Thyroid gland (tissue), 4 donors: Measurements from ENCODE around the gene DNM3. TPM values are rescaled to one million over a fixed set of nuclear protein-coding genes. Genes with fewer than 3 reads are reported as not detected.

Source experiments
- DNase-seq, 2 donors: peaks; one replicate each; pipeline ENCODE4 v3.0.0-alpha.2; 2019
- H3K27ac ChIP-seq, 3 donors: fragments of 200-600 bp; sonication (generic); 1 replicate in 2 of 3; 2 replicates in 1 of 3; pipeline ENCODE4 v1.5.1; 2016 to 2019; ENCODE audit warnings: mild to moderate bottlenecking in 1 of 3, moderate library complexity in 1 of 3
- H3K27me3 ChIP-seq: fragments of 200-600 bp; sonication (generic); one replicate; pipeline ENCODE4 v1.5.1; 2019
- H3K36me3 ChIP-seq, 2 donors: fragments of 200-600 bp; sonication (generic); one replicate each; pipeline ENCODE4 v1.5.1; 2016 to 2019
- H3K4me1 ChIP-seq, 2 donors: fragments of 200-600 bp; sonication (generic); one replicate each; pipeline ENCODE4 v1.5.1; 2017 to 2019
- H3K4me3 ChIP-seq, 3 donors: fragments of 200-600 bp; sonication (generic); replicated peaks in 1 of 3; 1 replicate in 2 of 3; 2 replicates in 1 of 3; pipeline ENCODE4 v1.5.1; 2016; ENCODE audit warnings: mild to moderate bottlenecking in 1 of 3
- H3K9me3 ChIP-seq: fragments of 200-600 bp; sonication (generic); one replicate; pipeline ENCODE4 v1.5.1; 2017
- POLR2A ChIP-seq, 2 donors: fragments of 450-650 bp; IDR thresholded peaks; one replicate each; pipeline ENCODE4 v1.6.1; 2017; ENCODE audit warnings: antibody characterized with exemption in 2 of 2, mild to moderate bottlenecking in 2 of 2, moderate library complexity in 1 of 2
- WGBS, 2 donors: methylation state at CpG; one replicate each; pipeline ENCODE4 v1.1.5; 2017; 5-methylcytosine and 5-hydroxymethylcytosine counted together
- intact Hi-C: fragments of 100-400 bp; cut with DNase I; formaldehyde crosslinking; loops from one replicate; pipeline ENCODE4 v1.15.1; 2023
- total RNA-seq, 4 donors: library from RNA; depleted of rRNA; stranded (reverse); fragments of >200 nt; gene quantifications; one replicate each; pipeline ENCODE4 v1.2.3, GENCODE V29; 2016
- TF ChIP-seq, protein P1 (sequence below), 6 experiments: fragments of 200-600 bp in 3 of 6; fragments of 450-650 bp in 3 of 6; sonication (generic) in 3 of 6; IDR thresholded peaks; one replicate each; pipeline ENCODE4 v1.5.1; 2016 to 2019; ENCODE audit warnings: antibody characterized with exemption in 6 of 6, mild to moderate bottlenecking in 2 of 6, inconsistent platforms in 1 of 6, moderate library complexity in 1 of 6

The DNM3 gene
- total RNA-seq, 4 donors from 2014 or later: 9.0 to 13.6 (median 10.8) TPM

DNA sequence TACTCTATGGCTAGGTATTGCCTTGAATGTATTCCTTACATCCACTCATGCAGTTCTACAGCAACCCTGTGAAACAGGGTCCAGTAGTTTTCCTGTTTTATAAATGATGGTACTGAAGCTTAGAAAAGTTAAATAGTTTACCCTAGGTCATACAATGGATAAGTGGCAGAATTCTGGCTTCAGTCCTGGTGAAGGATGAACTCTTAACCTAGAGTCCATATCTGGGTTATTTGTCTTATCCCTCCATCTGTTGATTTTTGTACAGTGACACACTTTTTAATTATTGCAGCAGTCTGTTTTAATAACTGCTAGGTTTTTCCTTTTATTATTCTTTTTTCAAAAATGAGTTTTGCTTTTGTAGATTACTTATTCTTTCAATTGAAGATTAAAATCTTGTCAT lies 263.9 kb downstream of the DNM3 start:
- Histone ChIP-seq H3K27ac (no peak overlapping the region), H3K4me1 (no peaks in the 10 kb centered on the region), H3K9me3 (no peaks in the 10 kb centered on the region), H3K27me3 (no peaks in the 10 kb centered on the region), H3K36me3 (no peaks in the 10 kb centered on the region), H3K4me3 (no peak overlapping the region)
- intact Hi-C loops: no loop called here
- TF ChIP-seq, protein P1, sequence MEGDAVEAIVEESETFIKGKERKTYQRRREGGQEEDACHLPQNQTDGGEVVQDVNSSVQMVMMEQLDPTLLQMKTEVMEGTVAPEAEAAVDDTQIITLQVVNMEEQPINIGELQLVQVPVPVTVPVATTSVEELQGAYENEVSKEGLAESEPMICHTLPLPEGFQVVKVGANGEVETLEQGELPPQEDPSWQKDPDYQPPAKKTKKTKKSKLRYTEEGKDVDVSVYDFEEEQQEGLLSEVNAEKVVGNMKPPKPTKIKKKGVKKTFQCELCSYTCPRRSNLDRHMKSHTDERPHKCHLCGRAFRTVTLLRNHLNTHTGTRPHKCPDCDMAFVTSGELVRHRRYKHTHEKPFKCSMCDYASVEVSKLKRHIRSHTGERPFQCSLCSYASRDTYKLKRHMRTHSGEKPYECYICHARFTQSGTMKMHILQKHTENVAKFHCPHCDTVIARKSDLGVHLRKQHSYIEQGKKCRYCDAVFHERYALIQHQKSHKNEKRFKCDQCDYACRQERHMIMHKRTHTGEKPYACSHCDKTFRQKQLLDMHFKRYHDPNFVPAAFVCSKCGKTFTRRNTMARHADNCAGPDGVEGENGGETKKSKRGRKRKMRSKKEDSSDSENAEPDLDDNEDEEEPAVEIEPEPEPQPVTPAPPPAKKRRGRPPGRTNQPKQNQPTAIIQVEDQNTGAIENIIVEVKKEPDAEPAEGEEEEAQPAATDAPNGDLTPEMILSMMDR (IDR thresholded peaks at IDR 0.05): no peak
- no peak for TF ChIP-seq POLR2A (IDR thresholded peaks at IDR 0.05)
- no peak for DNase-seq

DNA sequence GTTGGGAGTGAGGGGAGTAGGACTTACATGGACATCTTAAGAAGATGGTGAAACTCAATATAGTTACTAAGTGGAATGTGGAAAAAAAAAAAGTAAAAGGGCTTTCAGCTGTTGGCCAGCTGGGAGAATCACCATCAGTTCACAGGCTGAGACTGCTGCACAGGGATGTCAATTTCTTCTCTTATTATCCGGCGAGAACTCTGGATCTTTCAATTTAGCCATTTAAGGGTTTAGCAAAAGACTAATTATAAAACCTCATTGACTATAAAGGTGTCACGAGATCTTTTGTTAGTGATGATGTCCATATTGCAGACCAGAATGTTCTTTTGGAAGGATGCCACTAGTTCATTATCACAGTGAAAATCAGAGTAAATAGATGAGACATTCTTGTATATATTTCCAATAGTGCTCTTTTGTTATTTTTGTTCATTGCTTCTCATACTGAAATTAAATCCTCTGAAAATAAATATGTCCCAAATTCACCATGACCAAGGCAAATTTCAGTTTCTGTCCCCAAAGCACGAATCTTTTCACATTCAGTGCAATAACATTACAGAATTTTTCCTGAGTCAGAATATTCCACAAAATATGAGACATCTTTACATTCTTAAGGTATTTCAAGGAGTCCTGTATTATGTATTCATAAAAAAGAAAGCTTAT lies 266.1 kb downstream of the DNM3 start:
- WGBS, 2 donors: 90 to 91% methylated on average over 4 of the region's 4 CpGs
- no peak overlapping the region for H3K4me3 ChIP-seq
- H3K36me3 ChIP-seq: no peaks in the 10 kb centered on the region
- intact Hi-C loops: no loop called here
- TF ChIP-seq, protein P1 (IDR thresholded peaks at IDR 0.05): no peak
- no peak for TF ChIP-seq POLR2A (IDR thresholded peaks at IDR 0.05)
- no peak for DNase-seq
- no peaks in the 10 kb centered on the region for H3K4me1 ChIP-seq
- no peaks in the 10 kb centered on the region for H3K27me3 ChIP-seq
- H3K27ac ChIP-seq: no peak overlapping the region
- no peaks in the 10 kb centered on the region for H3K9me3 ChIP-seq

DNA sequence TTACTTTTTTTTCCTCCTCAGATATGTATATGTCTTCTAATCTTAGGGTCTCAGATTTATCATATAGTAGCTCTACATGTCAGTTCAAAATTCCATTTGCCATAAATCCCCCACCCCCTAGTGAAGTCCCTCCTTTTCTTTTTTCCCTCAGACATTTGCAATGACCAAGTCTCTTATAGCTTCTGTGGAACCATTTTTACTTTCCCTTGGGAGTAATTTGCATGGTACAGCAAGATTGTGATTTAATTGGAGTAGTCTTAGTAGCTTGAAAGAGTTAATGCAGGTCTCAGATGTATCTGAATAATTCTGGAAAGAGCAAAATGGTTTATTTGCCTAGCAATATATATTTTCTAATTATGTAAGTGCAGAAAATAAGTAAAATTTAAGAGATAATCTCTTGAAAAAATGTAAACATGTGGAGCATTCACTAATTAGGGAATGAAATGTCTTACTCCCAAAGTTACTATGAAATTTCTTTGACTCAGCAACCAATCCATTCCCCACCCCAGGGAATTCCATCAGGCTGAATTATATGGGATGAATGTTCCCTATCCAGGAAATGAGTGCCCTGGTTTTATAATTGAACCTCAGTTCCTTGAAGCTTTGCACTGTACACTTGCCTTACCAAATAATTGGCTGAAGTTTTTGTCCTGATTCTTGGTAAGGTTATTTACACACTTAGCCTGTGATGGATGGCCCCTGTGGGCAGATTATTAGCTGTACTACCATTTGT lies 267.0 kb downstream of the DNM3 start:
- H3K36me3 ChIP-seq: no peaks in the 10 kb centered on the region
- no peaks in the 10 kb centered on the region for H3K27me3 ChIP-seq
- no peak for TF ChIP-seq POLR2A (IDR thresholded peaks at IDR 0.05)
- TF ChIP-seq, protein P1 (IDR thresholded peaks at IDR 0.05): no peak
- H3K4me1 ChIP-seq: no peaks in the 10 kb centered on the region
- no peaks in the 10 kb centered on the region for H3K9me3 ChIP-seq
- no peak overlapping the region for H3K4me3 ChIP-seq
- DNase-seq: no peak
- no peak overlapping the region for H3K27ac ChIP-seq
- intact Hi-C loops: no loop called here

DNA sequence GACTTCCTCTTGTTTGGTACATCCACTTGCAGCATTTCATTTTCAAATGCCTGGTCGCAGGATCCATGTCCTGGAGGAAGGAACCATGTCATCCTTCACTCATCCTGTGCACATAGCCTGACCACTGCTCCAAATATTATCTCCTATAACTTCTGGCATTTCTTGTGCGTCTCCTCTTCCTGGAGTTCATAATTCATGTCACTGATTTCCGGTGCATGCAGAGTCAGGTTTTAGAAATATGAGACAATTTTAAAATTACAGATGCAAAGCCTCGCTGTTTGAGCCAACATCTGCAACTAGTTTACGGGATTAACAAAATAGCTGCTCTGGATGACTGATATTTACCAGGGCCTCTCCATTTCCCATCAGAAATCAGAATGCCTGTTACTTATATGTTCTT lies 268.1 kb downstream of the DNM3 start:
- intact Hi-C loops: no loop called here
- Histone ChIP-seq H3K27ac (no peak overlapping the region), H3K4me3 (no peak overlapping the region), H3K36me3 (no peaks in the 10 kb centered on the region), H3K9me3 (no peaks in the 10 kb centered on the region), H3K4me1 (no peaks in the 10 kb centered on the region), H3K27me3 (no peaks in the 10 kb centered on the region)
- TF ChIP-seq, protein P1 (IDR thresholded peaks at IDR 0.05): no peak
- TF ChIP-seq POLR2A (IDR thresholded peaks at IDR 0.05): no peak
- 72 to 73% methylated on average over 5 of the region's 5 CpGs for WGBS, 2 donors
- no peak for DNase-seq

DNA sequence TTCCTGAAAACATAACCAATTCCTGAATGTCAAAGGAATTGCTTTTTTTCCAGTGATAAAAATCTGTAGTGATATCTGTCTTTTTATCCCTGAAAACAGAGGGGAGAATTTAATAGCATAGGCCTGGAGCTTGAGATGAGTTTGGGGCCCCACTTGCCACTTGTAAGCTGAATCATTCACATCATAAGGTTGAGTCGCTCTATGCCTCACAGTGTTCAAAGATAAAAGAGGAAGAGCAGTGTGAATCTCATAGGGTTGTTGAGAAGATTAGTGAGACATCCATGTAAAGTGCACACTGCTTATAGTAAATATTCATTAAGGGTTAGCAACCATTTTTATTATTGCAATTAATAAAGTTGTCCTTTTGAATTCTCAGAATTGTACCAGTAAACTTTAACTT lies 271.3 kb downstream of the DNM3 start:
- intact Hi-C loops: no loop called here
- H3K36me3 ChIP-seq: no peaks in the 10 kb centered on the region
- H3K4me3 ChIP-seq: no peak overlapping the region
- H3K27ac ChIP-seq: no peak overlapping the region
- no peaks in the 10 kb centered on the region for H3K4me1 ChIP-seq
- 97 to 98% methylated on average over 1 of the region's 1 CpG for WGBS, 2 donors
- DNase-seq: no peak
- H3K9me3 ChIP-seq: no peaks in the 10 kb centered on the region
- H3K27me3 ChIP-seq: no peaks in the 10 kb centered on the region
- TF ChIP-seq POLR2A (IDR thresholded peaks at IDR 0.05): no peak
- TF ChIP-seq, protein P1 (IDR thresholded peaks at IDR 0.05): no peak
